GM15510 (cell line): Measurements from ENCODE around the gene PLA2G10.

Source experiments
- POLR2A ChIP-seq: IDR thresholded peaks from 3 replicates; pipeline ENCODE4 v1.6.1; 2011; ENCODE audit warnings: borderline replicate concordance; ENCODE audit not compliant: insufficient read length; ENCODE audit errors: extremely low read depth

PLA2G10 gene

GRCh38 chr16:14658063-14658462, 36.0 kb downstream of the PLA2G10 start:
- TF ChIP-seq POLR2A, result no peak

GRCh38 chr16:14652726-14653125, 41.4 kb downstream of the PLA2G10 start:
- no peak for TF ChIP-seq POLR2A

- no peak for TF ChIP-seq POLR2A
Observed at GRCh38 chr16:14650629-14651028, 43.5 kb downstream of the PLA2G10 start.

GRCh38 chr16:14649816-14650215, 44.3 kb downstream of the PLA2G10 start:
- no peak for TF ChIP-seq POLR2A

GRCh38 chr16:14641926-14642325, 52.2 kb downstream of the PLA2G10 start:
- no peak for TF ChIP-seq POLR2A

- no peak for TF ChIP-seq POLR2A
Observed at GRCh38 chr16:14641206-14641605, 52.9 kb downstream of the PLA2G10 start.

- no peak for TF ChIP-seq POLR2A
Observed at GRCh38 chr16:14640538-14640937, 53.6 kb downstream of the PLA2G10 start.

- TF ChIP-seq POLR2A, result no peak
Observed at GRCh38 chr16:14635395-14636165, 58.5 kb downstream of the PLA2G10 start.

GRCh38 chr16:14634389-14634725, 59.8 kb downstream of the PLA2G10 start:
- TF ChIP-seq POLR2A, result no peak

GRCh38 chr16:14632693-14633569, 61.2 kb downstream of the PLA2G10 start, which contains the start of gene BFAR:
Gene BFAR, plus strand, starts transcription at chr16:14632951. Its CDS starts 11,396 bp downstream, at chr16:14644347.
- peak; percentile 99 for TF ChIP-seq POLR2A

GRCh38 chr16:14629919-14630619, 64.0 kb downstream of the PLA2G10 start, which contains the start of gene PARN:
Gene PARN, minus strand, starts transcription at chr16:14630260. Its CDS starts 135 bp downstream, at chr16:14630125.
- TF ChIP-seq POLR2A, result peak; percentile 98

- TF ChIP-seq POLR2A, result no peak
Observed at GRCh38 chr16:14629612-14629918, 64.5 kb downstream of the PLA2G10 start.

- TF ChIP-seq POLR2A, result no peak
Observed at GRCh38 chr16:14628806-14629611, 65.1 kb downstream of the PLA2G10 start.

- no peak for TF ChIP-seq POLR2A
Observed at GRCh38 chr16:14627078-14627477, 67.0 kb downstream of the PLA2G10 start.
